SK-N-SH (cell line): Measurements from ENCODE around the gene PPP2R5C. TPM values are rescaled to one million over a fixed set of nuclear protein-coding genes. Genes with fewer than 3 reads are reported as not detected.

Experiments
- CTCF ChIA-PET: fragments of 300-600, 350-600 bp; formaldehyde crosslinking; extraction: SDS; loops from one replicate; lab custom pipeline; 2021; lab: Yijun Ruan, JAX
- POLR2A ChIA-PET: fragments of 350-600 bp; sonication (Branson Sonifier 250); formaldehyde crosslinking; extraction: SDS; loops from one replicate; lab custom pipeline; 2020; ENCODE audit warnings: antibody characterized with exemption, inconsistent platforms; lab: Yijun Ruan, JAX
- DNase-seq: peaks from one replicate; pipeline ENCODE4 v3.0.0; 2012
- H2AFZ ChIP-seq: fragments of 200-600 bp; sonication (generic); 2 replicates; pipeline ENCODE4 v1.8.1; 2016; ENCODE audit warnings: antibody characterized with exemption, mild to moderate bottlenecking, low read depth
- H3F3A ChIP-seq: fragments of 200-600 bp; sonication (generic); replicated peaks from 2 replicates; pipeline ENCODE3; 2016; ENCODE audit warnings: antibody characterized with exemption, mild to moderate bottlenecking; ENCODE audit not compliant: insufficient read depth
- H3K27ac ChIP-seq, 2 experiments: fragments of 200-500 bp in 1 of 2; fragments of 200-600 bp in 1 of 2; sonication (Bioruptor generic) in 1 of 2; sonication (generic), shearing (Covaris generic) in 1 of 2; 2 replicates each; pipeline versions ENCODE4 v1.5.1 to v1.6.1; 2014 to 2016; ENCODE audit warnings: low read depth in 2 of 2, inconsistent platforms in 1 of 2, low read length in 1 of 2, mild to moderate bottlenecking in 1 of 2, mixed read lengths in 1 of 2
- H3K27me3 ChIP-seq: fragments of 200-600 bp; sonication (generic), shearing (Covaris generic); 2 replicates; pipeline ENCODE4 v1.6.1; 2016; ENCODE audit warnings: mixed run types; ENCODE audit not compliant: insufficient read depth
- H3K36me3 ChIP-seq, 2 experiments: fragments of 200-500 bp in 1 of 2; fragments of 200-600 bp in 1 of 2; sonication (Bioruptor generic) in 1 of 2; sonication (generic) in 1 of 2; replicated peaks in 1 of 2; 2 replicates each; pipeline versions ENCODE3 to v1.5.1; 2014 to 2016; ENCODE audit warnings: low read length in 1 of 2, mild to moderate bottlenecking in 1 of 2; ENCODE audit not compliant: insufficient read depth in 2 of 2, control insufficient read depth in 1 of 2
- H3K4me1 ChIP-seq, 2 experiments: fragments of 200-500 bp in 1 of 2; fragments of 200-600 bp in 1 of 2; sonication (Bioruptor generic) in 1 of 2; sonication (generic), shearing (Covaris generic) in 1 of 2; 2 replicates each; pipeline versions ENCODE4 v1.5.1 to v1.6.1; 2014 to 2016; ENCODE audit warnings: low read depth in 1 of 2, low read length in 1 of 2, mixed run types in 1 of 2; ENCODE audit not compliant: insufficient read depth in 2 of 2, control insufficient read depth in 1 of 2
- H3K4me2 ChIP-seq: fragments of 200-600 bp; sonication (generic), shearing (Covaris generic); 2 replicates; pipeline ENCODE4 v1.6.1; 2017; ENCODE audit warnings: mixed run types
- H3K4me3 ChIP-seq, 2 experiments: fragments of 200-500 bp in 1 of 2; fragments of 200-600 bp in 1 of 2; sonication (Bioruptor generic) in 1 of 2; sonication (generic), shearing (Covaris generic) in 1 of 2; 2 replicates each; pipeline versions ENCODE4 v1.5.1 to v1.8.1; 2014 to 2016; ENCODE audit warnings: low read depth in 2 of 2, inconsistent platforms in 1 of 2, low read length in 1 of 2, mild to moderate bottlenecking in 1 of 2, mixed read lengths in 1 of 2, moderate library complexity in 1 of 2
- H3K79me2 ChIP-seq: fragments of 200-600 bp; sonication (generic); 2 replicates; pipeline ENCODE4 v1.8.1; 2017; ENCODE audit warnings: mild to moderate bottlenecking; ENCODE audit not compliant: insufficient read depth
- H3K9ac ChIP-seq: fragments of 200-600 bp; sonication (generic); 2 replicates; pipeline ENCODE4 v1.6.1; 2017; ENCODE audit warnings: mixed run types
- H3K9me2 ChIP-seq: fragments of 200-600 bp; sonication (generic); 2 replicates; pipeline ENCODE4 v1.6.1; 2017; ENCODE audit warnings: mixed run types
- H3K9me3 ChIP-seq: fragments of 200-600 bp; sonication (generic); 2 replicates; pipeline ENCODE4 v1.6.1; 2017; ENCODE audit warnings: mixed run types, mild to moderate bottlenecking, moderate library complexity
- H4K20me1 ChIP-seq: fragments of 200-600 bp; sonication (generic); 2 replicates; pipeline ENCODE4 v1.6.1; 2017; ENCODE audit warnings: mild to moderate bottlenecking, mixed run types; ENCODE audit not compliant: insufficient read depth
- CHD2 ChIP-seq: fragments of 150-350 bp; IDR thresholded peaks from 2 replicates; pipeline ENCODE4 v1.6.1; 2018; ENCODE audit warnings: low read length; ENCODE audit not compliant: partially characterized antibody
- EP300 ChIP-seq, 2 experiments: IDR thresholded peaks; 2 replicates each; pipeline versions ENCODE4 v1.4.0 to v1.6.1; 2012; ENCODE audit warnings: borderline replicate concordance in 1 of 2, low read depth in 1 of 2, low read length in 1 of 2
- EZH2phosphoT487 ChIP-seq: fragments of 200-600 bp; sonication (generic); IDR thresholded peaks from 2 replicates; pipeline ENCODE4 v1.6.1; 2017; ENCODE audit warnings: low read depth, mixed run types, mild to moderate bottlenecking, antibody characterized with exemption, moderate library complexity, borderline replicate concordance
- FOSL2 ChIP-seq: IDR thresholded peaks from 2 replicates; pipeline ENCODE4 v1.4.0; 2012; ENCODE audit warnings: low read depth, mild to moderate bottlenecking, moderate library complexity, borderline replicate concordance
- FOXJ3 ChIP-seq: sonication (generic); formaldehyde crosslinking; IDR thresholded peaks from 2 replicates; pipeline ENCODE4 v1.5.1; 2020; ENCODE audit warnings: mild to moderate bottlenecking, missing genetic modification reagents
- FOXM1 ChIP-seq: IDR thresholded peaks from 2 replicates; pipeline ENCODE4 v1.4.0; 2012; ENCODE audit warnings: low read depth, mild to moderate bottlenecking
- GABPA ChIP-seq: IDR thresholded peaks from 2 replicates; pipeline ENCODE4 v1.4.0; 2012; ENCODE audit warnings: low read depth, mild to moderate bottlenecking
- IRF3 ChIP-seq: fragments of 150-350 bp; IDR thresholded peaks from 2 replicates; pipeline ENCODE4 v1.6.1; 2016; ENCODE audit warnings: mild to moderate bottlenecking, low read depth, low read length
- MEF2A ChIP-seq: IDR thresholded peaks from 2 replicates; pipeline ENCODE4 v1.4.0; 2012; ENCODE audit warnings: low read depth, borderline replicate concordance
- MXI1 ChIP-seq: IDR thresholded peaks from 2 replicates; pipeline ENCODE4 v1.6.1; 2012; ENCODE audit warnings: mild to moderate bottlenecking, low read depth, low read length, improper control_type of control experiment
- POLR2AphosphoS5 ChIP-seq: IDR thresholded peaks from 2 replicates; pipeline ENCODE4 v1.6.1; 2012; ENCODE audit warnings: low read depth, low read length
- REST ChIP-seq: IDR thresholded peaks from 2 replicates; pipeline ENCODE4 v1.6.1; 2012; ENCODE audit warnings: mild to moderate bottlenecking, low read depth, low read length, moderate library complexity
- RFX5 ChIP-seq: IDR thresholded peaks from 2 replicates; pipeline ENCODE4 v1.6.1; 2012; ENCODE audit warnings: mild to moderate bottlenecking, improper control_type of control experiment, low read length
- RXRA ChIP-seq: IDR thresholded peaks from 2 replicates; pipeline ENCODE4 v1.4.0; 2012; ENCODE audit warnings: low read depth, mild to moderate bottlenecking, borderline replicate concordance
- TAF1 ChIP-seq: IDR thresholded peaks from 2 replicates; pipeline ENCODE4 v1.6.1; 2012; ENCODE audit warnings: low read depth, mild to moderate bottlenecking, low read length, moderate library complexity, borderline replicate concordance
- TCF12 ChIP-seq: IDR thresholded peaks from 2 replicates; pipeline ENCODE4 v1.4.0; 2012
- YY1 ChIP-seq: IDR thresholded peaks from 2 replicates; pipeline ENCODE4 v1.4.0; 2012; ENCODE audit warnings: low read depth, mild to moderate bottlenecking
- WGBS: methylation state at CpG from one replicate; pipeline ENCODE4 v1.1.6; 2017; ENCODE audit warnings: low lambda C conversion rate; 5-methylcytosine and 5-hydroxymethylcytosine counted together
- polyA plus RNA-seq, 3 experiments: library from polyadenylated mRNA; depleted of rRNA; stranded (reverse); fragments of >200 nt; gene quantifications; 2 replicates each; pipeline ENCODE4 v1.2.3, GENCODE V29; 2012
- TF ChIP-seq, protein P1 (sequence below): IDR thresholded peaks from 2 replicates; pipeline ENCODE4 v1.4.0; 2012; ENCODE audit warnings: low read depth, borderline replicate concordance

The PPP2R5C gene
- polyA plus RNA-seq, 1 of the 3 experiments (the other 2 are of a cell fraction) = 43.7 TPM

DNA sequence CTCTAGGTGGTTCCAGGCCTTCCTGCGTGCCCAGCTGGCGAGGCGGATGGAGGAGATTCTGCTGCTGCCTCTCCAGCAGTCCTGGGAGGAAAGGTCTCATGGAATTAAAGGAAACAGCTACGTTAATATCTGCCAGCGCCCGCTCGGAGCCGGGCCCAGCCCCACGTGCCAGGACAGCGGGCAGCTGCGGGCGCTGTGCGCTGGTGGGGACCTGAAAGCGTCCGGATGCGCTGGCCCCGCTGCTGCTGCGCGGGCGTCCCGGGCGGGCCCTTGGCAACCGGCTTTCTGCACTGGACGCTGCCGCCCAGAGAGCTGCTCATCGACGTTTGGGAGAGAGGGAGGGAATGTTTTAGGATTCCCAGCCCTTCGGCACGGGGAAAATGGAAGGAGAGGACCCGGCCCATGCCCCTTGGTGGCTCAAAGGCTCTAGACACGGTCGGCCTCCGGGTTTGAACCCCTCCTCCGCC lies 194.2 kb downstream of the PPP2R5C start:
- H3K4me3 ChIP-seq = no peak overlapping the region
- H3K9me2 ChIP-seq = no peaks in the 10 kb centered on the region
- H3K9me3 ChIP-seq = no peaks in the 10 kb centered on the region
- no peak overlapping the region for H3K4me2 ChIP-seq
- H3K27ac ChIP-seq = no peak overlapping the region
- no peaks in the 10 kb centered on the region for H3K79me2 ChIP-seq
- H3K36me3 ChIP-seq = no peaks in the 10 kb centered on the region
- no peak for TF ChIP-seq RFX5
- TF ChIP-seq EP300 (IDR thresholded peaks at IDR 0.05; ENCODE audit: borderline replicate concordance in 1 of 2, low read depth in 1 of 2, low read length in 1 of 2) = no peak
- no peak for TF ChIP-seq TCF12
- no peak for TF ChIP-seq CHD2
- TF ChIP-seq, protein P1, sequence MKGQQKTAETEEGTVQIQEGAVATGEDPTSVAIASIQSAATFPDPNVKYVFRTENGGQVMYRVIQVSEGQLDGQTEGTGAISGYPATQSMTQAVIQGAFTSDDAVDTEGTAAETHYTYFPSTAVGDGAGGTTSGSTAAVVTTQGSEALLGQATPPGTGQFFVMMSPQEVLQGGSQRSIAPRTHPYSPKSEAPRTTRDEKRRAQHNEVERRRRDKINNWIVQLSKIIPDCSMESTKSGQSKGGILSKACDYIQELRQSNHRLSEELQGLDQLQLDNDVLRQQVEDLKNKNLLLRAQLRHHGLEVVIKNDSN = no peak
- no peak for TF ChIP-seq MEF2A
- no peak for TF ChIP-seq EZH2phosphoT487
- TF ChIP-seq FOXJ3 (CRISPR knock-in tag) = no peak
- TF ChIP-seq POLR2AphosphoS5 = no peak
- no peak for TF ChIP-seq RXRA
- no peak for TF ChIP-seq GABPA
- TF ChIP-seq YY1 = no peak
- TF ChIP-seq TAF1 = no peak
- no peak for TF ChIP-seq MXI1
- TF ChIP-seq IRF3 = no peak
- no peak for TF ChIP-seq FOXM1
- WGBS = 80% methylated on average over 28 of the region's 34 CpGs
- no peak for DNase-seq
- ChIA-PET POLR2A (no interaction called here), CTCF (interaction anchor here (0.7 to 1.2 kb wide), 2 partner anchors 90 to 185 kb away, joined by 3 to 9 read pairs; no protein-coding TSS in a partner anchor)
- no peaks in the 10 kb centered on the region for H4K20me1 ChIP-seq
- peaks cover 0 to 2% of the 10 kb centered on the region in 2 experiments; a peak in 1 of 4 replicates for H3K4me1 ChIP-seq
- H3F3A ChIP-seq = peaks cover 3% of the 10 kb centered on the region
- H3K9ac ChIP-seq = no peak overlapping the region
- H3K27me3 ChIP-seq = no peaks in the 10 kb centered on the region
- no peak overlapping the region for H2AFZ ChIP-seq

DNA sequence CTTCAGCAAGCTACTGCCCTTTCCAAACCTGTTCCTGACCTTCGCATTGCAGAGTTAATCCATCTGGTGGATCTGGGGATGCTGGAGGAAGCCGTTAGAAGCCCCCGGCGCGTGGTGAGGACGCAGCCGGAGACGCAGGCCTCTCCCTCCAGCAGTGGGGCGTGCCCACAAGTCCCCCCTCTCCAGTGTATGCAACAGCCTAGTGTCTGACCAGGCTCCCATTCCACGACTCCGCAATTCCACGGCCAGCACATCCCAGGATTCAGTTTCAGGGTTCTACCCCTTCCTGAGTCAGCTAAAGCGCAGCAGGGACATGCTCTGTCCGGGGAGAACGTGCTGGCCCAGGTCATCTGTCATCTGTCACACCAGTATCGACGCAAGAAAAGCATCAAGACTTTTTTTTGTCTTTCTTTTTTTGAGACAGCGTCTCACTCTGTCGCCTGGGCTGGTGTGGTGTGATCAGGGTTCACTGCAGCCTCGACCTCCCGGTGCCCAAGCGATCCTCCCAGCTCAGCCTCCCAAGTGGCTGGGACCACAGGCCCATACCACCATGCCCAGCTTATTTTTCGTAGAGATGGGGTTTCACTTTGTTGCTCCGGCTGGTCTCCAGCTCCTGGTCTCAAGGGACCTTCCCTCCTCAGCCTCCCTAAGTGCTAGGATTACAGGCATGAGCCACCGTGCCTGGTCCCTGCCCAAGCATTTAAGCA lies 194.8 kb downstream of the PPP2R5C start:
- H3K9me3 ChIP-seq = no peaks in the 10 kb centered on the region
- no peak overlapping the region for H2AFZ ChIP-seq
- CTCF ChIA-PET = interaction anchor here (0.7 to 1.2 kb wide), 2 partner anchors 90 to 186 kb away, joined by 3 to 9 read pairs; no protein-coding TSS in a partner anchor
- H3K4me1 ChIP-seq = peaks cover 0 to 4% of the 10 kb centered on the region in 2 experiments; a peak in 1 of 4 replicates
- peaks cover 3% of the 10 kb centered on the region for H3F3A ChIP-seq
- WGBS = 76% methylated on average over 22 of the region's 25 CpGs
- no peak overlapping the region for H3K4me2 ChIP-seq
- H3K9ac ChIP-seq = no peak overlapping the region
- no peak overlapping the region for H3K4me3 ChIP-seq
- no peaks in the 10 kb centered on the region for H3K27me3 ChIP-seq
- no peak for TF ChIP-seq FOSL2
- TF ChIP-seq REST = no peak
- no peaks in the 10 kb centered on the region for H4K20me1 ChIP-seq
- no peak overlapping the region for H3K27ac ChIP-seq
- H3K36me3 ChIP-seq = no peaks in the 10 kb centered on the region
- DNase-seq = no peak
- H3K9me2 ChIP-seq = no peaks in the 10 kb centered on the region
- H3K79me2 ChIP-seq = no peaks in the 10 kb centered on the region
- POLR2A ChIA-PET = no interaction called here
